OCI-LY1 (cell line): ENCODE data around the gene RALBP1.

Experiments
- EZH2 ChIP-seq: fragments of 200-600 bp; sonication (generic), shearing (Covaris generic); IDR thresholded peaks from 2 replicates; pipeline ENCODE4 v1.8.0; 2017; ENCODE audit warnings: borderline replicate concordance, mixed run types, mild to moderate bottlenecking, antibody characterized with exemption, low read length, moderate library complexity, mixed read lengths
- TF ChIP-seq, protein P1 (sequence below): fragments of 200-600 bp; sonication (generic), shearing (Covaris generic); IDR thresholded peaks from 2 replicates; pipeline ENCODE4 v1.5.1; 2017; ENCODE audit warnings: mild to moderate bottlenecking, antibody characterized with exemption, low read length, moderate library complexity, mixed read lengths

DNA sequence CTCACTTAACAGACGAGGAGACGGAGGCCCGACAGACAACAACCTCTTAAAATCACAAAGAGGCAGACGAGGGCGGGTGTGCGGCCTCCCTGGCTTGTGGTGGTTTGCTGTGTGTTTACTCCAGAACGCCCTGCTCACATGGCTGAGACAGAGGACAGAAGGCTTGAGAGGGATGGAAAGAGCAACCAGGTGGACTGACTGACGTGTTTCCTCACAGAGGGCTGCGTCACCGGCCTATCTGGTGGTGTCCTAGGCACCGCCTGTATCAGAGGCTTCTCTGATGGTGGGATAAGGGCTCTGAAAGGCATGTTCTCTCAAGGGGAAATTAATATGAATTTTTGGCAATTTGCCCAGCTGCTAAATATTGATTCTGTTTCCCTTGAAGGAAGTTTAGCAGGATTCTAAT, 47.0 kb upstream of the RALBP1 start:
- TF ChIP-seq, protein P1, sequence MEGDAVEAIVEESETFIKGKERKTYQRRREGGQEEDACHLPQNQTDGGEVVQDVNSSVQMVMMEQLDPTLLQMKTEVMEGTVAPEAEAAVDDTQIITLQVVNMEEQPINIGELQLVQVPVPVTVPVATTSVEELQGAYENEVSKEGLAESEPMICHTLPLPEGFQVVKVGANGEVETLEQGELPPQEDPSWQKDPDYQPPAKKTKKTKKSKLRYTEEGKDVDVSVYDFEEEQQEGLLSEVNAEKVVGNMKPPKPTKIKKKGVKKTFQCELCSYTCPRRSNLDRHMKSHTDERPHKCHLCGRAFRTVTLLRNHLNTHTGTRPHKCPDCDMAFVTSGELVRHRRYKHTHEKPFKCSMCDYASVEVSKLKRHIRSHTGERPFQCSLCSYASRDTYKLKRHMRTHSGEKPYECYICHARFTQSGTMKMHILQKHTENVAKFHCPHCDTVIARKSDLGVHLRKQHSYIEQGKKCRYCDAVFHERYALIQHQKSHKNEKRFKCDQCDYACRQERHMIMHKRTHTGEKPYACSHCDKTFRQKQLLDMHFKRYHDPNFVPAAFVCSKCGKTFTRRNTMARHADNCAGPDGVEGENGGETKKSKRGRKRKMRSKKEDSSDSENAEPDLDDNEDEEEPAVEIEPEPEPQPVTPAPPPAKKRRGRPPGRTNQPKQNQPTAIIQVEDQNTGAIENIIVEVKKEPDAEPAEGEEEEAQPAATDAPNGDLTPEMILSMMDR = no peak
- no peak for TF ChIP-seq EZH2
